GM18951 (cell line): ENCODE measurements around the gene OSGEPL1.

Experiments used
- POLR2A ChIP-seq: IDR thresholded peaks from 4 replicates; pipeline ENCODE4 v1.6.1; 2011; ENCODE audit warnings: mild to moderate bottlenecking; ENCODE audit not compliant: insufficient read length, insufficient read depth; ENCODE audit errors: extremely low read depth
- in situ Hi-C: fragments of 300-500 bp; cut with MboI; formaldehyde crosslinking; loops from one replicate; pipeline ENCODE4 v1.12.0; 2022; ENCODE audit warnings: low sequenced_read_pairs, mixed read lengths, inconsistent platforms; ENCODE audit not compliant: unreplicated experiment

OSGEPL1 gene

DNA sequence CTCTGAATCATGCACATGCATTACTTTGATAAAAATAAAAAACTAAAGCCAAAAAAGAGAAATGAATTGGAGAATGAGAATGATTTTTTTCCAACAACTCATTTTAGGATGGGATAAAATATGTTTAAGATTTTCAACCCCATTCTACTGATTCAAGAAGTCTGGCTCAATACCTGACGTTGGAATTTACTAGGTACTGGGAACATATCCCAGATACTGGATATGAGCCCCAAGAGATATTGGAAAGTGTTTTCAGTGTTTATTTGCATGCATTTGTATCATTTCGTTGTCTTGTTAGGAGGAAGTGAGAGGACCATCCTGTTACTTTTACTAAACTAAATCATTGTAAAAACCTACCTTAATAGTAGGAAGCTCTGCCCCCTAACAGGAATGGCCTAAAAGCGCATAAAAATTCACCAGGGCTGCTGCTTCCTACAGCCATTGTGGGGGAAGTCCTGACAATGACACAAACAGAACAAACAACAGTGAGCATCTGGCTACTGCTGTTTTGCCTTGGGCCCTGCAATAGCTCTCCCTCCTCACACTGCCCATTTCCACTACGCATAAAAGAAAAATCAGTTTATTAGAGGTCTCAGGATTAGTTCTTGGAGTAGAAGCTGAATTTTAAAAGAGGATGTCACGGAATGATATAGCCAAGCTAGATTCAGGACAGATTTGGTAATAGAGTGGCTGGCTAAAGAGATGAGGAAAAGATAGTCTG, 52.9 kb downstream of the OSGEPL1 start:
- in situ Hi-C loops, result no loop called here
- no peak for TF ChIP-seq POLR2A

DNA sequence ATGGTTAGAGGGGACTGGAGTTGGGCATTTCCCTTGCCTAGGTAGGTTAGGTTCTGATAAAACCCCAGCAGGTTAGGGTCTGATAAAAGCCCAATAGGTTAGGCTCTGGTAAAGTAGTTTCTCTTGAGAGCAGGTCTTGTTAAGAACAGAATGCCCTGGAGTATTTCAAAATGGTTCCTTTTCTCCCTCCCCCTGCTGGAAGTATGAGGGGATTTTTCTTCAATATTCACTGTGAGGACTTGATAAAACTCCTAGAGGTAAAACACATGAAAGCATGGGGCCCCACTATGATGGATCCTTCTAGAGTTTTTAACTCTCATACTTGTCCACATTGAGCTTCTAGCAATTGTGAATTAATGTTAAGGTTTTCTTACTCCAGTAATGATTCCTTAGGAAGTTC, 60.5 kb downstream of the OSGEPL1 start:
- no peak for TF ChIP-seq POLR2A
- in situ Hi-C loops, result no loop called here

DNA sequence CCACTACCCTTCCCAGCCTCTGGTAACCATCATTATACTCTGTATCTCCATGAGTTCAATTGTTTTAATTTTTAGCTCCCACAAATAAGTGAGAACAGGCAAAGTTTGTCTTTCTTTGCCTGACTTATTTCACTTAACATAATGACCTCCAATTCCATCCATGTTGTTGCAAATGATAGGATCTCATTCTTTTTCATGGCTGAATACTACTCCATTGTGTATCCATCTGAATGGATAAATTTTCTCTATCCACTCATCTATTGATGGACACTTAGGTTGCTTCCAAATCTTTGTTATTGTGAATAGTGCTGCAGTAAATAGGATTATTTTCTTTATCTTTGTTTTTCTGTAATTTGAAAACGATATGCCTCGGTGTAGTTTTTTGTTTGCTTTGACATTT, 61.9 kb downstream of the OSGEPL1 start:
- no peak for TF ChIP-seq POLR2A
- in situ Hi-C loops, result no loop called here

DNA sequence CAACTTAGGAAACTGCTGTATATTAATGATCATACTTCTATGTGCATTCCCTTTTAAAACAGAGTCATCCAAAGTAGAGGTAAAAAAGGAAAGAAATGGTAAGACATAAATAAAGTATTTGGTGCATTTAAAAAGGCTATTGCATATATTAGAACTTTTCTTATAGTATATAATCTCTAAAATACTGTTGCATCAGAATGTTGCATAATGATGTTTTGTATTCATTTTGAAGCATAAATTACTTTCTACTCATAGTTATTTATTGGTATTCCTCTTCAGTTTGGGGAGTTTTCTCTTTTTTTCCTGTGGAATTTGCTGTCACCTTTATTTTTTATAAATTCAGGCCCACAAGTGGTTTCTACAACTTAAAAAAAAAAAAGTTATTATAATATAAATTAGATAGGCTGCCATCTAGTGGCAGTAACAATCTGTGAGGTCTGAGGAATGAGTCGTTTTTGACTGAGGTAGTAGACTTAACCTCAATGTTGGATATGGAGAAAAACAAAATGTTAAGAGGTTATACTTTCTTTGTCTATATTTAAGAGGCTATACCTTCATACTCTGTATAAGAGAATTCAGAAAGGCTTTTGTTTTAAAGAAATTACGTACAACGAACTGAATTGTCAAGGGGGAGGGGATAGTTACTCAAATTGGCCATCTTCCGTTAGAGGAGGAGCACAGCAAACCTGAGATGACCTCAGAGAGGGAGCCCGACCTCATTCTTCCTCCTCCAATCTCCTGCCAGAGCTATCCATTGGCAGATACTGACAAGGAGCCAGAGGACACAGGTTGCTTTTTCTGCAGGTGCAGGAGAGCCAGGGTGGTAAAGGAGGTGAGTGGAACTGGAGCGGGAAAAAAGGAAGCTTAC, 64.3 kb downstream of the OSGEPL1 start:
- no peak for TF ChIP-seq POLR2A
- in situ Hi-C loops, result no loop called here
